Left ventricle myocardium superior (tissue), 1 donor: ENCODE measurements around the gene SLC25A40. TPM values are rescaled to one million over a fixed set of nuclear protein-coding genes. Genes with fewer than 3 reads are reported as not detected.

ENCODE experiments used
- ATAC-seq: fragments of 200-7000 bp; cut with Tn5 transposase; one replicate; pipeline ENCODE4 v1.9.1; 2020; ENCODE audit warnings: mild to moderate bottlenecking, moderate library complexity
- DNase-seq: peaks from one replicate; pipeline ENCODE4 v3.0.0-alpha.2; 2020
- intact Hi-C: fragments of 100-400 bp; cut with micrococcal nuclease; formaldehyde crosslinking; loops from one replicate; pipeline ENCODE4 v1.11.0; 2022
- total RNA-seq: library from RNA; stranded (reverse); fragmentation: NEBNext Ultra II Directional; extraction: Animal tissue kit (Norgen Biotek cat#: 25700); gene quantifications from one replicate; pipeline ENCODE4 v1.2.1, GENCODE V29; 2021
- donor health status: DM: no; HTN: yes; CAD: no; lungs with severe emphysema.

The SLC25A40 gene
- total RNA-seq, 1 donor from 2014 or later, result 32.1 TPM

- ATAC-seq, result no peak
- intact Hi-C loops, result no loop called here
Measured at GRCh38 chr7:87806150-87806549, 70.0 kb downstream of the SLC25A40 start.

GRCh38 chr7:87797798-87798403 lies 78.3 kb downstream of the SLC25A40 start:
- DNase-seq, result no peak
- no peak for ATAC-seq
- intact Hi-C loops, result loop anchor here (5.0 to 10.0 kb wide), 3 partner anchors 89 to 367 kb away; no protein-coding TSS in a partner anchor

More at GRCh38 chr7:87806150-87806549, 70.0 kb downstream of the SLC25A40 start:
- DNase-seq, result no peak

GRCh38 chr7:87797395-87797794 lies 78.8 kb downstream of the SLC25A40 start:
- no peak for ATAC-seq
- intact Hi-C loops, result loop anchor here (5.0 to 10.0 kb wide), 3 partner anchors 90 to 367 kb away; no protein-coding TSS in a partner anchor
- DNase-seq, result no peak

GRCh38 chr7:87785368-87785995 lies 90.7 kb downstream of the SLC25A40 start:
- DNase-seq (no peak), ATAC-seq (no peak)
- intact Hi-C loops, result no loop called here

- intact Hi-C loops, result no loop called here
- DNase-seq (no peak), ATAC-seq (no peak)
Measured at GRCh38 chr7:87784424-87784823, 91.7 kb downstream of the SLC25A40 start.

Other genes starting within 250 kb of the SLC25A40 start
- gene RUNDC3B, start 248.0 kb downstream of the SLC25A40 start, total RNA-seq, result 2.1 TPM
- gene DBF4, start 133 bp upstream of the SLC25A40 start, total RNA-seq, result 1.5 TPM
- 1.7 TPM for gene ADAM22, start 57.9 kb upstream of the SLC25A40 start, total RNA-seq